GM12878 (cell line): ENCODE results near the gene TUBGCP2. TPM values are rescaled to one million over a fixed set of nuclear protein-coding genes. Genes with fewer than 3 reads are reported as not detected.

Experiments used
- ATAC-seq: fragments of 200-7000 bp; cut with Tn5 transposase; 3 replicates; pipeline ENCODE4 v1.9.1; 2020; ENCODE audit warnings: mild to moderate bottlenecking, moderate library complexity
- BruUV-seq: library from RNA; stranded (reverse); fragments of 400-500 nt; replicated peaks from 2 replicates; lab custom pipeline; 2021; lab: Mats Ljungman, UMichigan
- CTCF ChIA-PET: fragments of 300-600 bp; sonication (Branson Sonifier 250); formaldehyde crosslinking; extraction: SDS; loops from one replicate; lab custom pipeline; 2021; ENCODE audit warnings: inconsistent platforms; lab: Yijun Ruan, JAX
- POLR2A ChIA-PET: fragments of 350-600 bp; formaldehyde crosslinking; extraction: SDS; loops from one replicate; lab custom pipeline; 2021; ENCODE audit warnings: inconsistent platforms; lab: Charles Lee
- RAD21 ChIA-PET: fragments of 300-600 bp; sonication (Branson Sonifier 250); formaldehyde crosslinking; loops from one replicate; lab custom pipeline; 2023; ENCODE audit warnings: antibody characterized with exemption; ENCODE audit not compliant: unreplicated experiment; lab: Charles Lee
- SMC1A ChIA-PET: fragments of 300-600 bp; sonication (Branson Sonifier 250); formaldehyde crosslinking; loops from one replicate; lab custom pipeline; 2023; ENCODE audit not compliant: unreplicated experiment, uncharacterized antibody; lab: Charles Lee
- DNase-seq: peaks from one replicate; pipeline ENCODE4 v3.0.0-alpha.2; 2011; ENCODE audit warnings: low read depth, low spot score
- FAIRE-seq: peaks from 3 replicates; lab custom pipeline; 2011; peaks lifted over from hg19 to GRCh38; lab: Jason Lieb, UNC
- H2AFZ ChIP-seq: 2 replicates; pipeline ENCODE4 v1.6.0; 2011; ENCODE audit warnings: low read depth, low read length, control low read depth; ENCODE audit not compliant: control insufficient read depth
- H3K27ac ChIP-seq: 2 replicates; pipeline ENCODE4 v1.5.1; 2011; ENCODE audit warnings: control low read depth; ENCODE audit not compliant: control insufficient read depth, insufficient read depth
- H3K27me3 ChIP-seq, 2 experiments: replicated peaks in 1 of 2; 2 replicates each; pipeline versions ENCODE4 v1.6.0 to v1.6.1; 2011; ENCODE audit warnings: low read length in 1 of 2; ENCODE audit not compliant: control insufficient read depth in 2 of 2, insufficient read depth in 2 of 2
- H3K36me3 ChIP-seq, 2 experiments: 2 replicates each; pipeline ENCODE4 v1.5.1; 2011; ENCODE audit warnings: low read length in 1 of 2; ENCODE audit not compliant: control insufficient read depth in 2 of 2, insufficient read depth in 2 of 2
- H3K4me1 ChIP-seq: 2 replicates; pipeline ENCODE4 v1.6.1; 2011; ENCODE audit warnings: mild to moderate bottlenecking, low read length, moderate library complexity, mixed read lengths; ENCODE audit not compliant: control insufficient read depth, insufficient read depth
- H3K4me2 ChIP-seq: 2 replicates; pipeline ENCODE4 v1.6.0; 2011; ENCODE audit warnings: control low read depth; ENCODE audit not compliant: control insufficient read depth, insufficient read depth
- H3K4me3 ChIP-seq: fragments of 200-600 bp; sonication (generic); 2 replicates; pipeline ENCODE4 v1.5.1; 2016
- H3K79me2 ChIP-seq: 2 replicates; pipeline ENCODE4 v1.6.0; 2011; ENCODE audit warnings: low read length; ENCODE audit not compliant: control insufficient read depth, insufficient read depth
- H3K9ac ChIP-seq: 2 replicates; pipeline ENCODE4 v1.8.0; 2011; ENCODE audit warnings: low read length, control low read depth, mixed read lengths; ENCODE audit not compliant: control insufficient read depth, insufficient read depth
- H3K9me3 ChIP-seq: replicated peaks from 3 replicates; pipeline ENCODE4 v1.5.1; 2011; ENCODE audit warnings: mild to moderate bottlenecking, low read length; ENCODE audit not compliant: control insufficient read depth, insufficient read depth
- H4K20me1 ChIP-seq: 2 replicates; pipeline ENCODE4 v1.6.0; 2011; ENCODE audit not compliant: control insufficient read depth, insufficient read depth
- BMI1 ChIP-seq: fragments of 450-650 bp; IDR thresholded peaks from 2 replicates; pipeline ENCODE4 v1.6.1; 2016; ENCODE audit warnings: mild to moderate bottlenecking, moderate library complexity, borderline replicate concordance
- CEBPB ChIP-seq, 2 experiments: fragments of 150-350 bp in 1 of 2; IDR thresholded peaks; 2 replicates each; pipeline ENCODE4 v1.6.1; 2012 to 2014; ENCODE audit warnings: low read depth in 2 of 2, low read length in 2 of 2, borderline replicate concordance in 1 of 2, inconsistent platforms in 1 of 2
- DPF2 ChIP-seq: fragments of 450-650 bp; IDR thresholded peaks from 2 replicates; pipeline ENCODE4 v1.6.1; 2017; ENCODE audit warnings: mild to moderate bottlenecking
- E2F8 ChIP-seq: fragments of 450-650 bp; IDR thresholded peaks from 2 replicates; pipeline ENCODE4 v1.6.1; 2018; ENCODE audit warnings: mild to moderate bottlenecking, low read depth, moderate library complexity; ENCODE audit not compliant: partially characterized antibody
- EGR1 ChIP-seq, 2 experiments: IDR thresholded peaks; 1 replicate in 1 of 2; 2 replicates in 1 of 2; pipeline ENCODE4 v1.6.1; 2011 to 2012; ENCODE audit warnings: low read depth in 2 of 2, low read length in 2 of 2, borderline replicate concordance in 1 of 2, mild to moderate bottlenecking in 1 of 2, moderate library complexity in 1 of 2
- EZH2 ChIP-seq: IDR thresholded peaks from 2 replicates; pipeline ENCODE4 v1.6.1; 2012; ENCODE audit warnings: low read depth, mild to moderate bottlenecking, control low read depth, inconsistent platforms, low read length, borderline replicate concordance; ENCODE audit not compliant: control insufficient read depth
- IKZF2 ChIP-seq, 2 experiments: fragments of 450-650 bp; IDR thresholded peaks; 2 replicates each; pipeline ENCODE4 v1.6.1; 2017; ENCODE audit warnings: mild to moderate bottlenecking in 2 of 2, moderate library complexity in 2 of 2
- MEF2B ChIP-seq: fragments of 450-650 bp; IDR thresholded peaks from 2 replicates; pipeline ENCODE4 v1.6.1; 2018; ENCODE audit warnings: mild to moderate bottlenecking, moderate library complexity; ENCODE audit not compliant: partially characterized antibody, poor library complexity, severe bottlenecking
- MYC ChIP-seq: IDR thresholded peaks from 2 replicates; pipeline ENCODE4 v1.6.1; 2011; ENCODE audit warnings: mild to moderate bottlenecking, low read length, moderate library complexity, inconsistent platforms; ENCODE audit not compliant: insufficient read depth, insufficient replicate concordance, insufficient read length, severe bottlenecking
- PKNOX1 ChIP-seq: fragments of 450-650 bp; IDR thresholded peaks from 2 replicates; pipeline ENCODE4 v1.6.1; 2016; ENCODE audit warnings: mild to moderate bottlenecking
- RCOR1 ChIP-seq: conservative IDR thresholded peaks from 2 replicates; pipeline ENCODE4 v1.6.1; 2012; ENCODE audit warnings: low read depth, low read length, improper control_type of control experiment
- WGBS: methylation state at CpG from one replicate; pipeline ENCODE4 v1.1.6; 2016; ENCODE audit warnings: low lambda C conversion rate; ENCODE audit not compliant: insufficient replicate concordance, insufficient coverage; ENCODE audit errors: missing lambda C conversion rate; 5-methylcytosine and 5-hydroxymethylcytosine counted together
- in situ Hi-C: fragments of 300-500 bp; cut with MboI; formaldehyde crosslinking; loops from 9 replicates; pipeline ENCODE4 v1.14.3; 2018; ENCODE audit warnings: mixed read lengths
- intact Hi-C: fragments of 100-400 bp; cut with micrococcal nuclease; formaldehyde crosslinking; loops from one replicate; pipeline ENCODE4 v1.14.2; 2022; ENCODE audit not compliant: unreplicated experiment
- polyA plus RNA-seq, 11 experiments: library from polyadenylated mRNA; depleted of rRNA in 4 of 11; unstranded in 6 of 11; stranded (reverse) in 5 of 11; fragments of >200 nt; fragmentation: Nextera tagmentation in 4 of 11; fragmentation: Illumina TruSeq in 1 of 11; extraction: Ambion mirVana in 4 of 11; extraction: Trizol in 1 of 11; gene quantifications; 1 replicate in 1 of 11; 2 replicates in 10 of 11; pipeline versions ENCODE4 v1.2.1 to v1.2.3, GENCODE V29; 2011 to 2016; ENCODE audit warnings: inconsistent platforms in 2 of 11, missing spikeins in 2 of 11, low read depth in 1 of 11
- total RNA-seq, 4 experiments: library from RNA; depleted of rRNA in 3 of 4; stranded (reverse); fragments of >200 nt in 3 of 4; fragmentation: Illumina TruSeq in 1 of 4; extraction: Trizol in 1 of 4; gene quantifications; 2 replicates each; pipeline versions ENCODE4 v1.2.1 to v1.2.3, GENCODE V29; 2013 to 2021

TUBGCP2 gene
- total and polyA plus RNA-seq, 10 of the 15 experiments (the other 5 are each of a cell fraction or from before 2014, with no cell fraction given): 4.8 to 47.1 (median 34.7) TPM

- Histone ChIP-seq H3K36me3 (no peaks in the 10 kb centered on the region), H3K79me2 (no peaks in the 10 kb centered on the region), H4K20me1 (no peaks in the 10 kb centered on the region), H3K27me3 (peaks cover 5 to 12% of the 10 kb centered on the region in 2 experiments), H3K4me2 (no peak overlapping the region), H2AFZ (no peak overlapping the region), H3K9me3 (no peaks in the 10 kb centered on the region; the same call in 2 of the 3 replicates), H3K4me1 (no peaks in the 10 kb centered on the region), H3K9ac (no peak overlapping the region), H3K27ac (no peak overlapping the region), H3K4me3 (no peak overlapping the region)
- ChIA-PET POLR2A (no interaction called here), RAD21 (no interaction called here), SMC1A (no interaction called here), CTCF (no interaction called here)
- in situ Hi-C loops: no loop called here
- ATAC-seq: peak; percentile 23; the same call in 2 of the 3 replicates
- WGBS: 44% methylated on average over 27 of the region's 41 CpGs
- intact Hi-C loops: no loop called here
- no TSS peak for BruUV-seq
- FAIRE-seq: no peak
- TF ChIP-seq EGR1 (IDR thresholded peaks at IDR 0.05; ENCODE audit: borderline replicate concordance in 1 of 2, low read depth in 2 of 2, low read length in 2 of 2) (no peak), IKZF2 (IDR thresholded peaks at IDR 0.05) (no peak), DPF2 (0 out of 2 replicates have a peak, but pooled peaks have one; percentile 16), MYC (no peak)
- DNase-seq: no peak
Observed at GRCh38 chr10:133336118-133336576, 27.5 kb upstream of the TUBGCP2 start.

GRCh38 chr10:133335246-133336117 lies 26.8 kb upstream of the TUBGCP2 start:
- SMC1A ChIA-PET: no interaction called here
- POLR2A ChIA-PET: no interaction called here
- Histone ChIP-seq H3K27ac (no peak overlapping the region), H3K4me2 (0 out of 2 replicates have a peak overlapping the region, but pooled peaks have one; percentile 2), H3K27me3 (peaks cover 5 to 12% of the 10 kb centered on the region in 2 experiments), H4K20me1 (no peaks in the 10 kb centered on the region), H3K9ac (no peak overlapping the region), H3K9me3 (no peaks in the 10 kb centered on the region; the same call in 2 of the 3 replicates), H3K36me3 (no peaks in the 10 kb centered on the region), H2AFZ (no peak overlapping the region), H3K4me1 (no peaks in the 10 kb centered on the region), H3K79me2 (no peaks in the 10 kb centered on the region), H3K4me3 (no peak overlapping the region)
- ATAC-seq (peak; percentile 64), DNase-seq (no peak), FAIRE-seq (no peak)
- RAD21 ChIA-PET: no interaction called here
- in situ Hi-C loops: no loop called here
- intact Hi-C loops: no loop called here
- no TSS peak for BruUV-seq
- CTCF ChIA-PET: no interaction called here
- WGBS: 7% methylated on average over 47 of the region's 75 CpGs
- TF ChIP-seq MEF2B: peak; percentile 16
- no peak for TF ChIP-seq EZH2
- no peak for TF ChIP-seq CEBPB (IDR thresholded peaks at IDR 0.05; ENCODE audit: borderline replicate concordance in 1 of 2, low read depth in 2 of 2, low read length in 2 of 2)
- TF ChIP-seq BMI1: peak; percentile 92
- TF ChIP-seq E2F8: no peak
- no peak for TF ChIP-seq RCOR1
- TF ChIP-seq PKNOX1: no peak
